ENCODE measurements around the gene C16orf46.

- TF ChIP-seq CTCF (IDR thresholded peaks at IDR 0.05) = no peak
- no peak for TF ChIP-seq NRF1 (IDR thresholded peaks at IDR 0.05; ENCODE audit: low read depth, low read length)
- no peak for TF ChIP-seq MXI1 (IDR thresholded peaks at IDR 0.05; ENCODE audit: low read depth, low read length)
- no peak for TF ChIP-seq RAD21 (IDR thresholded peaks at IDR 0.05; ENCODE audit: low read length)
- TF ChIP-seq TAF1 (IDR thresholded peaks at IDR 0.05; ENCODE audit: borderline replicate concordance, low read depth, low read length) = no peak
- no peak for TF ChIP-seq EP300 (IDR thresholded peaks at IDR 0.05; ENCODE audit: borderline replicate concordance in 1 of 2, low read depth in 1 of 2, low read length in 1 of 2)
- TF ChIP-seq EZH2phosphoT487 (IDR thresholded peaks at IDR 0.05; ENCODE audit: borderline replicate concordance, low read depth) = no peak
- no peak for TF ChIP-seq POLR2AphosphoS5 (IDR thresholded peaks at IDR 0.05; ENCODE audit: low read depth, low read length)
Measured at GRCh38 chr16:81053761-81054160, 23.3 kb downstream of the C16orf46 start.

Data from SK-N-SH (cell line).